ENCODE measurements around the gene COL6A2. TPM values are rescaled to one million over a fixed set of nuclear protein-coding genes. Genes with fewer than 3 reads are reported as not detected.

Gene COL6A2
- total RNA-seq, 4 donors from 2014 or later = 88.9 to 150 (median 126) TPM

DNA sequence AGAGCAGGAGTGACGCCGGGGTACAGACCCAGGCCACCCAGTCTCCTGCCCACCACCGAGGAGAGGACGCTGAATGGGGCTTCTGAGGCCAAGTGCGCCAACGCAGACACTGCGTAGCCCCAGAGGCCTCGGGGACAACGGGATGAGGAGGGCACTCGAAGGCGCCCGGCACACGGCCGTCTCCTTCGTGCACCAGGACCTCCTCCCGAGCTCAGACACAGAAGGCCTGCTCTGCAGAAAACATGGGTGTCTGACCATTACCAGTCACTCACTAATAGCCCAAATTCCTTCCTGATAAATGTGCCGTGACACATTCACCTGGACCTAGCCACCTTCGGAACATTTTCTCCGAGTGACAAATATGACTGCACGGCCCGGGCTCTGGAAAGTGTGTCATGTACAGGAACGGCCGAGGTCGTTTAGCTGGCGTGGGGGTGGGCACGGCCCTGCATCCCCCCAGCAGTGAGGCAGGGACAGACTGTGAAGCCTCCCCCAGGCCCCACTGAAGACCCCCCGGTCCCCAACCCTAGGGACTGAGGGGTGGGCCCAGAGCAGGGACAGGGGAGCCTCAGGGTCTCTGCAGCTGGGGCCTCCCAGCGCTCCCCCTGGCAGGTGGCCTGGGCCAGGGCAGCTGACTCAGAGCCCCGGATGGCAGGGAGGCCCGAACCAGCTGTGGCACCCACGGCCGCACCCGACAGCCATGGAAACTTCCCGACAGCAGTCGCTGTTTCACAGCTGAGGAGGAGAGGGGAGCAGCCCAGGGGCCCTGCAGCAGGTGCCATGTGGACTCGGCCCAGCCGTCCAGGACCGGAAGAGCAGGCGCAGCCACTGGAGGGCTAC lies 16.7 kb upstream of the COL6A2 start:
- Histone ChIP-seq H3K4me3 (no peak overlapping the region), H3K27me3 (peaks cover 12% of the 10 kb centered on the region), H3K9me3 (no peaks in the 10 kb centered on the region), H3K36me3 (no peaks in the 10 kb centered on the region), H3K27ac (peak overlapping the region; percentile 82), H3K4me1 (peaks cover 67% of the 10 kb centered on the region)
- no peak for DNase-seq (ENCODE audit: low spot score in 2 of 2)
- 79% methylated on average over 25 of the region's 39 CpGs for WGBS
- TF ChIP-seq CTCF (IDR thresholded peaks at IDR 0.05) (no peak), POLR2AphosphoS5 (IDR thresholded peaks at IDR 0.05) (no peak), EP300 (IDR thresholded peaks at IDR 0.05) (no peak), POLR2A (IDR thresholded peaks at IDR 0.05) (no peak)

GRCh38 chr21:46081862-46082712 lies 15.8 kb upstream of the COL6A2 start:
- H3K4me1 ChIP-seq = peaks cover 67% of the 10 kb centered on the region
- no peak for DNase-seq (ENCODE audit: low spot score in 2 of 2)
- H3K27ac ChIP-seq = peak overlapping the region; percentile 15
- H3K9me3 ChIP-seq = no peaks in the 10 kb centered on the region
- H3K36me3 ChIP-seq = no peaks in the 10 kb centered on the region
- H3K4me3 ChIP-seq = no peak overlapping the region
- TF ChIP-seq POLR2AphosphoS5 (IDR thresholded peaks at IDR 0.05) (no peak), CTCF (IDR thresholded peaks at IDR 0.05) (no peak), POLR2A (IDR thresholded peaks at IDR 0.05) (no peak), EP300 (IDR thresholded peaks at IDR 0.05) (no peak)
- 50% methylated on average over 2 of the region's 35 CpGs for WGBS
- H3K27me3 ChIP-seq = peaks cover 12% of the 10 kb centered on the region

- peak overlapping the region; percentile 84 for H3K27ac ChIP-seq
- 80% methylated on average over 1 of the region's 5 CpGs for WGBS
- DNase-seq (ENCODE audit: low spot score in 2 of 2) = no peak
- no peak overlapping the region for H3K4me3 ChIP-seq
- H3K4me1 ChIP-seq = peaks cover 67% of the 10 kb centered on the region
- no peaks in the 10 kb centered on the region for H3K36me3 ChIP-seq
- H3K9me3 ChIP-seq = no peaks in the 10 kb centered on the region
- TF ChIP-seq POLR2A (IDR thresholded peaks at IDR 0.05) (no peak), EP300 (IDR thresholded peaks at IDR 0.05) (no peak), POLR2AphosphoS5 (IDR thresholded peaks at IDR 0.05) (no peak), CTCF (IDR thresholded peaks at IDR 0.05) (no peak)
- peaks cover 12% of the 10 kb centered on the region for H3K27me3 ChIP-seq
These were observed 15.3 kb upstream of the COL6A2 start for GRCh38 chr21:46082713-46082962.

- Histone ChIP-seq H3K36me3 (no peaks in the 10 kb centered on the region), H3K27ac (peak overlapping the region; percentile 84), H3K9me3 (no peaks in the 10 kb centered on the region), H3K27me3 (peaks cover 12% of the 10 kb centered on the region), H3K4me3 (no peak overlapping the region), H3K4me1 (peaks cover 66% of the 10 kb centered on the region)
- TF ChIP-seq CTCF (IDR thresholded peaks at IDR 0.05) (no peak), POLR2A (IDR thresholded peaks at IDR 0.05) (no peak), POLR2AphosphoS5 (IDR thresholded peaks at IDR 0.05) (no peak)
- DNase-seq (ENCODE audit: low spot score in 2 of 2) = peak in 1 of 2 donors; percentile 73
- 82% methylated on average over 21 of the region's 35 CpGs for WGBS
These were observed 14.7 kb upstream of the COL6A2 start for GRCh38 chr21:46082963-46083790.

Measured in suprapubic skin (tissue), 4 donors.